ENCODE measurements around the gene KCNQ2.
A peak's percentile ranks its signal among the peaks of the same experiment; 100 is the strongest.

Gene KCNQ2

DNA sequence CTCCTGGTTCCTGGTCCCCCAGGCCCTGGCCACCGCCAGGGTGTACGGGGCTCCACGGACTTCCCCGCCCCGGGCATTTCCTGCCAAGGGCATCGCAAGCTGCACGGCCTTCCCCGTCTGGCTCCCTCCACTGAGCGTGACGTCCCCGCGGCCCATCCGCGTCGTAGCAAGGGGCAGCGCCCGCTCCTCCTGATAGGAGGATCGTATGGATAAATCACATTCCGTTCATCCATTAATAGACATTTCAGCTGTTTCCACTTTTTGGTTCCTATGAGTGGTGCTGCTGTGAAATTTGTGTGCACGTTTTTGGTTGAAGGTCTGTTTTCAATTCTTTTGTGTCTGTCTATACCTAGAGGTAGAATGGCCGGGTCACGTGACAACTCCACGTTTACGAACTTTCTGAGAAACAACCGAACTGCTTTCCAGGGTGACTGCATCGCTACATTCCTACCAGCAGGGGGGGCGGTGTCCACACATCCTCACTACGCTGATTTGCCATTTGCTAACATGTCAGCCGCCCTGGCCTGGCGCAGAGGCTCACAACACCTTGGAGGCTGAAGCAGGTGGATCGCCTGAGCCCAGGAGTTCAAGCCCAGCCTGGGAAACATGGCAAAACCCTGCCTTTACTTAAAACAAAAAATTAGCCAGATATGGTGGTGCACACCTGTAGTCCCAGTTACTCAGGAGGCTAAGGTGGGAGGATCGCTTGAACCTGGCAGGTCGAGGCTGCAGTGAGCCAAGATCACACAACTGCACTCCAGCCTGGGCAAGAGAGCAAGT lies 37.7 kb downstream of the KCNQ2 start:
- peak; percentile 63 for DNase-seq

DNA sequence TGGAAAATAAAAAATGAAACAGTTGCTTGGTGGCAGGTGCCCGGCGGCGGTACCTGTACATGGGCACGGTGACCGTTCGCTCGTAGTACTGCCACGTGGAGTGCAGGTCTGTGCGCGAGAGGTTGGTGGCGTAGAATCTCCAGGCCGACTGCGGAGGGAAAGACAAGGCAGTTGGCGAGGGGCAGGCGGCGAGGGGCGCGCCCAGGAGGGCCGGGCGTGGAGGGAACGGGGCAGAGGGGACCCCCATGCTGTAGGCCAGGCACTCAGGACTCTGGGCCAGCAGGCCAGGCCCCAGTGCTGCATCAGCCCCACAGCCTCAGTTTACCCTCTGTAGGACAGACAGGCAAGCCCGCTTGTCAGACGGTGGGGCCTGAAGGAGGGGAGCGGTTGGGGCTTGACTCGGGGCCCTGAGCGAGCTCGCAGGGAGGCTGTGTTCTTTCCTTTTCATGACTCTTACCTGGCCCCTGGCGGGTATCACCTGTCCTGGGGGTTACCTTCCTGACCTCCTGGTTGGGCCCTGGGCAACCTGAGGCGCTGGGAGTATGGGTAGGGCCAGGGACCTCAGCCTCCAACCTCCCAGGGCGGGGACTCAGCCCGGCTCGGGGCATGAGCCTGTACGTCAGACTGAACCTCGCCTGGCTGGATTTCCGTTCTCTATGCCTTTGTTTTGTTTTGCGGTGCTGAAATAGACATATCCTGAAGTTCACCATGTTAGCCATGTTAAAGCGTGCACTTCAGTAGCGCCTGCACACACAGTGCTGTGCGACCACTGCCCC lies 38.5 kb downstream of the KCNQ2 start:
- DNase-seq, result no peak

DNA sequence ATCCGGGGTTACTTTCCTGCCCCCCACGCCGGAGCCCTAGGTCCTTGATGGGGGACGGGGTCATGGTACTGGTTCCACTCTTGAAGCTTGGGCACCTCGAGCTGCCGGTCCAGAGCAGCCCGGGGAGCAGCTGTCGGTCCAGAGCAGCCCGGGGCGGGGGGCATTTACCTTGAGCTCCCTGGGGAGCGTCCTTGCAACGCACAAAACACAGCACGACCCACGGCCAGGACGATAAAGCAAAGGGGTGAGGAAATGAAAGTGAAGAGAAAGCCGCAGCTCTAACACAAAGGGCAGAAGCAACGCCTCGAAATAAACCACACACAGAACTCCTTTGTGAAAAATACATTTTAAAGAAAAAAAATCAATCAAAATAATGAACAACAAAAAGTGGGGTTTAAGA lies 39.1 kb downstream of the KCNQ2 start:
- no peak for DNase-seq

DNA sequence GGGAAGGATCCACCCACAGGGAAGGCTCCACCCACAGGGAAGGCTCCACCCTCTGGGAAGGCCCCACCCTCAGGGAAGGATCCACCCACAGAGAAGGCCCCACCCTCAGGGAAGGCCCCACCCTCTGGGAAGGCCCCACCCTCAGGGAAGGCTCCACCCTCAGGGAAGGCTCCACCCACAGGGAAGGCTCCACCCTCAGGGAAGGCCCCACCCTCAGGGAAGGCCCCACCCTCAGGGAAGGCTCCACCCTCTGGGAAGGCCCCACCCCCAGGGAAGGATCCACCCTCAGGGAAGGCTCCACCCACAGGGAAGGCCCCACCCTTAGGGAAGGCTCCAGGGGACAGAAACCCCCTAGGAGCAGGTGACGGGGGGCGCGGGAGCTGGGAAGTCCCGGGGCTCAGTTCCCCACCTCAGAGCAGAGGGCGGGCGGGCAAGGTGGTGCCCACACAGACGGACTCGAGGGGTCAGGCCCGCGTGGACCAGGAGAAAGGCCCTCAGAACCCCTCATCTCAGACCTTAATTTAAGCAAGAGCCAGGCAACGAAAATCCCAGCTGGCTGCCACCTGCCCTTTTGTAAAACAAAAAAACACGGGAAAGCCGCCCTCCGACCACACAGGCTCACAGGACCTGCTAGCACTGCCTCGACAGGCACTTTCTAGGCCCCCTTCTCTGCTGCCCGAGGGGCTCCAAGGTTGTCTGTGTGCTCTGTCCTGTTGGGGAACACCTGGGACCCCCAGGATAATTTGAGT lies 39.7 kb downstream of the KCNQ2 start:
- no peak for DNase-seq

DNA sequence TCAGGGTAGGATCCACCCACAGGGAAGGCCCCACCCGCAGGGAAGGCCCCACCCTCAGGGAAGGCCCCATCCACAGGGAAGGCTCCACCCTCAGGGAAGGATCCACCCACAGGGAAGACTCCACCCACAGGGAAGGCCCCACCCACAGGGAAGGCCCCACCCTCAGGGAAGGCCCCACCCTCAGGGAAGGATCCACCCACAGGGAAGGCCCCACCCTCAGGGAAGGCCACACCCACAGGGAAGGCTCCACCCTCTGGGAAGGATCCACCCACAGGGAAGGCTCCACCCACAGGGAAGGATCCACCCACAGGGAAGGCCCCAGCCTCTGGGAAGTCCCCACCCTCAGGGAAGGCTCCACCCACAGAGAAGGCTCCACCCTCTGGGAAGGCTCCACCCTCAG lies 40.5 kb downstream of the KCNQ2 start:
- DNase-seq, result no peak

DNA sequence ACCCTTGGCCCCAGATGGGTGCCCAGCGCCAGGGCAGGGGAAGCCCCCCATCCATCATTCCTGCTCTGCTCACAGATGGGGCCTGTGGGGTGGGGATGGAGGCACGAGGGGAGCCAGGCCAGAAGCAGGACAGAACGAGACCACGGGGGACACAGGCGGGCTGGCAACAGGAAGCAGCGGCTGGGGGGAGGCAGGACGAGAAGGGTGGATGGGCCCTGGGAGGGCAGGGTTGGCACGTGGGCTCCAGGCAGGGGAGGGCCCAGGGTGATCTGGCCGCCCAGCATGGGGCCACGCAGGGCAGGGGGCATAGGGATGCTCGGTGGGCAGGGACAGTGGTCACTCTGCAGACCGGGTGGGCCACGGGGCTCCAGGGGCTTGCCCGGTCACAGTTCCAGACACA lies 41.6 kb downstream of the KCNQ2 start:
- DNase-seq, result no peak

DNA sequence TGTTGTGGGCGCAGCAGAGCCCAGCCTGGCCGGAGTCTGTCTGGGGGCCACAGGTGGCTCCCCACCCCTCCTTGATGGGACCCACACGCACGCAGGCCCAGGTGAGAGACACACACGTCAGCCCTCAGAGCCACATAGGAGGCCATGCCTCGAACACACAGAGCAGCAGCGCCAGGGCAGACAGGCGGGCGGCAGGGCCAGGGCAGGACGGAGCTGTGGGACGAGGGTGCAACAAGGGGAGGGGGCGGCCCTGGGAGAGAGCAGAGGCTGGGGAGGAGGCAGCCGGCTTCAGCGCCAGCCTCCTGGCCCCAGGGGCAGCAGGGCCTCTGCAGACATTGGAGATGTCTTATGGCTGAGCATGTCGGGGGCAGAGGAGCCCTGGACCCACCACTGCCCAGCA lies 42.5 kb downstream of the KCNQ2 start:
- no peak for DNase-seq

DNA sequence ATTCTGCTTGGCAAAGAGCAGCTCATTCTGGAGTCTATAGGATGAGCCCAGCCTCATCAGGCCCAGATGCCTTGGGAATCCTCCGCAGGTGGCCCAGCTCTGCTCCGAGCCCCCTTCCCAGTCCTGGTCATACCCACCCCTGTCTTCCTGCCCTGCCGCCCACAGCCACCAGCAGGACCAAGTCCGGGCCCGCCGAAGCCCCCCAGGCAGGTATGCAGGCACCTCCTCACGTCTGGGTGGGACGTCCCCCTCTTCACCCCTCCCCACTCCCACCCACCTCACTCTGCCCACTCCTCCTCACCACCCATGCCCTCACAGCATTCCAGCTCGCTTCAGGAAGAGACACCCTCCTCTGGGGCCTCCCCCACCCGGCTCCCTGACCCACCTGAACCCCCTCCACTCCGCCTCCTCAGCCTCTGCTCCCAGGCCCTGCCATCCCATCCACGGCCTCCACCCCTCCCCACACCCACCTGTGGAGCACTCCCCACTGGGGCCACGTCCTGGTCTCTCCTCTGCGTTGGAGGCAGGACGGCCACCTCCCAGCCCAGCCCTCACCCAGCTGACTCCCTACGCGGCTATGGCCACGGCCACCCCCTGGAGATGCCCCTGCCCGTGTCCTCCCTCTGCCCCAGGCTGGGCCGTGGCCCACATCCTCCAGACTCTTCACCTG lies 43.4 kb downstream of the KCNQ2 start:
- no peak for DNase-seq

DNA sequence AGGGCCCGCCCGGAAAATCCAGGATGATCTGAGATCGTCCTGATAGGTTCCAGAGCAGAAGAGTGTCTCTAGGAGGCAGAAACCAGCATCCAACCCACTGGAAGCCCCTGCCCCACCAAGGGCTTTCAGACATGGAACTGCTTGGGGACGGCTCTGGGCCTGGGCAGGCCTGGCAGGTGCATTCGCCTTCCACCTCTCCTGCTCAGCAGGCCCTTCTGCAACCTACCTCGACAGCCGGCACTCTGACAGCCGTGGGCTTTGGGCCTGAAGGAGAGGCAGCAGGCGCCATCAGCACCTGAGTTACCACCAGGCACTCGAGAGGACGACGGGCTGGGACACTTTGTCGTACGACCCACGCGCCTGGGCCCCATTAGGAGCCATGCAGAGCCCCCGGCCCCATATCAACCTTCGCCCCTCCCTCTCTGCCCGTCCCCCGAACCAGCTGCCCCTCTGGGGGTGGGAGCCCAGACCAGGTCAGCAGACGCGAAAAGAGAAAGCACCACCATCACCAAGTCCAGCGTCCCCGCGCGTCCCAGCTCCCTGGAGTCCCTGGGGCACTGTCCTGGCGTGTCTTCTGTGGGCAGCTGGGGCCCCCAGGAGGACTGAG lies 44.6 kb downstream of the KCNQ2 start:
- no peak for DNase-seq

DNA sequence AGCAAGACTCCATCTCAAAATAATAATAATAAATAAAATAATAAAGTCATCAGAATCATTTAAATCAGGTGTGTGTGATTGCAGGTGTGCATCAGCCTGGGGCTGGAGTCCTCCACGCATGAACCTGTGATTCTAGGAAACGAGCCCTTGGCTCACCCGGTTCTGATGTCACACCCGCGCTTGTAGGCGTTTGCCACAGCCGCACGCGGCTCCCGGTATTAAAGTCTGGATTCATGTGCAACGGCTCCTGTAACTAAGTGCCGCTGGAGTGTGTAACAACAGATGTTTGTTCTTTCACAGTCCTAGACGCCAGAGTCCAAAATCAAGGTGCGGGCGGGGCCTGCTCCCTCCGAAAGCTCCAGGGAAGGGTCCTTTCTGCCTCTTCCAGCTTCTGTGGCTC lies 45.2 kb downstream of the KCNQ2 start:
- no peak for DNase-seq

DNA sequence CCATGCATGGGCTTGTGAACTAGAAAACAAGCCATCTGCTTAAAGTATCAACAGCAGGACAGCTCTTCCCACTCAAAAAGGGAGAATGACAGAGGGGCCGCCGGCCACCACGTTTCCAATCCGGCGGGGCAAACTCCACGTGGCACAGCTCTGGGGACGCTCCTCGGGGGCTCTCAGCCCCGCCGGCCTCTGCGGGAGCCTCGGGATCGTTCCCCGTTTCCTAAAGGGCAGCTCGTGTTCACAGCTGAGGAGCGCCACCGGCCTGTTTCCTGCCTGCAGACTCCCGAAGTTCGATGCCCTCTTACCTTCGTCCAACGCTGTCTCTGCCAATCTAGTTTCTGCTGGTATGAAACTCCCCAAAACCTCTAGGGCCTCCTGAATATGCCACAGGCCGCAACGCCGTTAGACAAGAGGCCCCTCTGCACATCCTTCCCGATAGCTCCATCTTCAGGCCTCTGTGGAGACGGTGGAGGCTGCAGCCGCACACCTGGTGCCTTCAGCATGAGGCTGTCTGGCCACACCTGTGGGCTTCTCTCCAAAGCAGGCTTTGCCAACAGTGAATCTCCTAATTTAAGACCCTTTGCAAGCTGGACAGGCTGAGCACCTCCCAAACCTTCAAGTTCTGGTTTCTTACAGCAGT lies 46.5 kb downstream of the KCNQ2 start:
- DNase-seq, result no peak

DNA sequence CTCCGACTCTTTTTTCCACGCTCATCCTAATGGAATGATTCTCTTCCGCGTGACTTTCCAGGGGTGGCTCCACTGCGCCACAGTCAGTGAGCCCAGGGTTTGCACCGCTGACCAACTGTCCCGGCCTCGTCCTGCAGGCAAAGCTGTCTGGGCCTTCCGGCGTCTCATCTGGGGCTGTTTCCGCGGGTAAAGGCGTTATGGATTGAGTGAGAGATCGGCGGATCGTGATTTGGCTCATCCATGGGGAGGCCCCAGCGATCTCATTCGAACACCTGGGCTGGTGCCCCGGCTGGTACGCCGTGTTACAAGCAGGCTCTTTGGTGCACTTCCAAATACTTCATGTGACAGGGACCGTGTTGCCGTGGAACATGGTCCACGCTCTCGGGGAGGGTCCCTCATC lies 47.8 kb downstream of the KCNQ2 start:
- no peak for DNase-seq

DNA sequence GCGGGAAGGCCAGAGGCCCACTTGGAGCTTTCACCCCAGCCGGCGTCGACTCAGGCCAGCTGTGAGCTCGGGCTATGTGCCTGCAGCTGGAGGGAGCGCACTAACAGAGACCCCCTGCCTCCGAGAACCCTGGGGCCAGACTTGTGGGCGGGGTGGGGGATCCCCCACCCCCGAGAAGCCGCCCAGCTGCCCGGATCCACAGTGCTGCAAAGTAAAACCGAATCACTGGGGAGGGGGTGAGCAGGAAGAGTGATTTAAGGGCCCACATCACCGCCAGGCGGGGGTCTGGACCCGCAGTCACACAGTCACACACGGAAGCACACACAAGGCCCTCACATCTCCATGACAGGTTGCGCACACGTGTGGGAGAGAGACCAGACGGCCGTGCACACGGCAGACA lies 48.7 kb downstream of the KCNQ2 start:
- no peak for DNase-seq

DNA sequence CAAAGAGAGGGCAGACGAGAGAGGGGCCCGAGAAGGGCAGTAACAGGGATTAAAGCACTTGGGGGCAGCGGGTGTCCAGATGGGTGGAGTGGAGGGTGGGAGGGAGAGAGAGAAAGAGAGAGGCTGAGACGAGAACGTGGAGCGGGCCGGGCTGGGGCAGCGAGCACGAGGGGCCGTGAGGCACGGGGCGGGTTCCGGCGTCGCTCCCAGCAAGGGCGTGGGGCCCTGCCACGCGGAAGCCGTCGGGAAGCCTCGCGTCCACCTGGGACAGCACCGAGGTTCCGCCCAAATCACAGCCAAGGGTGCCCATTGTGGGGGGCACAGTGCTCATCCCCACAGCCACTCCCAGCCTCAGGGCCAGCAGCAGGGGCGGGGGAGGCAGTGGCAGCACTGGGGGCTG lies 49.8 kb downstream of the KCNQ2 start:
- no peak for DNase-seq

DNA sequence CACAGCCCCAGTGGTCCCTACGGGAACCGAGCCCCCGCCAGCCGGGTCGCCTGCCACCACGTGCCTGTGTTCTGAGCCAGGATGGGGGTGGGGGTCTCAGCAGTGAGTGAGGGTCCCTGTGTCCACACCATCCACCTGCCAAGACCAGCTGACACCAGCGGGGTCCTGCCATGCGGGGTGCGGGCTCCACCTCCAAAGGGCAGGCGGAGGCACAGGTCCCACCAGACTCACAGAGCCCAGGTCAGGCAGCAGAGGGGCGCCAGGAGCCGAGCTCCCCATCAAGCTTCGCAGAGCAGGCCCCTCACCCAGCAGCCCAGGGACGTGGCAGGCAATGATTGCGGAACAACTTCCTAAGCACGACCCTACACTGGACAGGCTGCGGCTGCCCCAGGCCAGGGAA lies 50.5 kb downstream of the KCNQ2 start:
- DNase-seq, result no peak

DNA sequence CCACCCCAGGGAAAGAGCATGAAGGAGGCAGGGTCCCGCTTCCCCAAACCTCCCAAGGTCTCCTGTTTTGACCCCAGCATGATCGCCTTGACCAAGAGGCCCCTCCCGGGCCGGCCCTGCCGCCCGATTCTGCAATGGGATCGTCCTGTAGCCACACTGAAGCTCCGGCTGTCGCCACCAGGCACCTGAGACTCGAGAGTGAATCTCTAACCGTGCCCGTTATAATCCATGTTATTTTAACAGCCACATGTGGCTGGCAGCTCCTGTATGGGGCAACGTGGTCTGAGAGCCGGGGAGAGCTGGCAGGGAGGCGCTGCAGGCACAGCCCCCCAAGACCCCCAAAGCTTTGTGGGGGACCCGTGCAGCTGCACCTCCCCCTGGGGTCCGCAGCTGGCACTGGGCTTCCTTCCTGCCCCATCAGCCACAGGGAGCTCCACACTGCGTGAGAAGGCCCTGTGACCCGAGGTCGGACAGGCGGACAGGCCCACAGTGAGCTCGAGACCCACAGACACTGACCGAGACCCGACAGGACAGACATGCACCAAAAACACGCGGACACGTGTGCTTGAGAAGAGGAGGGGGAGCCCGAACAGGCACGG lies 51.3 kb downstream of the KCNQ2 start:
- no peak for DNase-seq

DNA sequence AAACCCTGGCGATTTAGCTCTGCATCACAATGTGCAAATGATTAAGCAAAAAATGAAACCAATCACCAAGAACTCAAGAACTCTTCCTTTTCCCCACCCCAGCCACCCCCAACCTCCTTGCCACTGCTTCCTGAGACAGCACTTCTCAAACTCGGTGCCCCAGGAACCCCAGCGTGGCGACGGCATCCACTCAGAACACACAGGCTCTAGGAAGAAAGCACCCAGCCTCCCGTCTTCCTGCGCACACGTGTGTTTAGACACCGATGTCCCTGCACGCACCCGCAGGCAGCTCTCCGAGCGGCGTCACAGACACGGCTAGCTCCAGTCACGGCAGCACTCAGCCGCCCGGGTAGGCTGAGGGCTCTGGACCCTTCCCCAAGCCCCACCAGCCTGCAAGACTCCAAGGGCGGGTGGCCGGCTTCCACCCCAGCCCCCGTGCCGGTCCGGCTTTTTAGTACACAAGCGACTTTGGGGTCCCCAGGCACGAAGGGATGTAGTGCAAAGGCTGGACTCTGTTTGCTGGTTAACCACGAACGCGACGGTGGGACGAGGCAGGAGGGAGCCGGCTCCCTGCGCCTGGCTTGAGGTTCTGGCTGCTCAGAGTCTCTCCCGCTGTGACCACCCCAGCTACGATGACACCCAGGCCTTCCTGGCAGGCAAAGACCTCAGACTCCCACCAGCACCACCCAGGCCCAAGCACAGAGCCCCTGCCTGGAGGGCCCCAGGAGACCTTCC lies 51.9 kb downstream of the KCNQ2 start:
- no peak for DNase-seq

DNA sequence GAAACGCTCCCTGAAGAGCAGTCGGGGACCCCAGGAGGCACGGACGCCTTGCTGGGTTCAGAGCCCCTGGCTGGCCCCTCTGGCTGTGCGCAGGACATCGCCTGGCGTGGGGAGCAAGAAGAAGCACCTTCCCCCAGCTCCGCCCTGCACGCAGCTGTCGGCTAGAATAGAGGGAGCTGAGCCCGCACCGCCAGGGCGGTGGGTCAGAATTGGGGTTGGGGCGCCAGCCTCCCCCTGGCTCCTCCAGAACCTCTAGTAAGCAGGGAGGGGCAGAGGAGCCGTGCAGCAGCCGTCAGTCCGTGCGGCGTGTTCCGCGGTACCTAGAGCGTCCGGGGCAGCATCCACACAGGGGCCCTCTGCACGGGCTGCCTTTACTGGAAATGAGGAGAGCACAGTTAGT lies 53.2 kb downstream of the KCNQ2 start:
- no peak for DNase-seq

DNA sequence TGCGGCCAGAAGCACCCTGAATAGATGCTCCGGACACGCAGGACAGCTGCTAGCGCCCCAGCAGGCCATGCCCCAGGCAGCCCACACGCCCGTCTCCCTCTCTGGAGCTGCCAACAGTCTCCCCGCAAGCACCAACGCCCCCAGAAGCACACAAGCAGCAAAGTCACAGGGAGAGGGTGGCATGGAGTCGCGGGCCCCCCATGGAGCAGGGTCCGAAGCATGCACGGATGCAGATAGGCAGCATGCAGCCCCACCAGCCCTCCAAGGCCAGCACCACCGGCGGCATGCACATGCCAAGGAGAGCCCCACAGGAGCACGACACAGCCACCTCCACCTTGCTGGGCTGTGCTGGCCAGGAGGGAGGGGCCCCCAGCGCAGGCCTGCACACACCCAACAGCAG lies 53.8 kb downstream of the KCNQ2 start:
- DNase-seq, result no peak

DNA sequence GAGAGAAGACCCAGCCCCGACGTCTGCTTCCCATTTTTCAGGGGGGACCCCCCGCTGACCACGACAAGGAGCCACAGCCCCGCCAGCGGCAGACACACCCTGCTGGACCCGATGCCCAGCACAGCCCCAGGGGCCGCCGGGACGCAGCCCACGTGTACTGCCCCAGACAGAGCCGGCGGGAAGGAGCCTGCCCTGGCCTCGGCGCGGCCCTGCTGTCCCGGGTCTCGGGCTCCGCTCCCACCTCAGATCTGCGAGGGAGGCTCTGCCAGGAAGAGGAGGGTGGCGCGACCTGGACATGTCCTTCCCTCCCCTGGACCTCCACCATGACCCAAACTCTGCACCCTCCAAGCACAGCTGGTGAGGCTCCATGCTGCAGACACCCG lies 54.7 kb downstream of the KCNQ2 start:
- DNase-seq, result no peak

Measured in fibroblast of skin of scalp (primary cell).